Measurements from ENCODE around the gene OMA1. TPM values are rescaled to one million over a fixed set of nuclear protein-coding genes. Genes with fewer than 3 reads are reported as not detected.

The OMA1 gene
- total RNA-seq, 3 donors from 2014 or later (not counting 1 experiment from before 2014, with no cell fraction given), result 27.2 to 41.1 (median 31.2) TPM

- H3K27me3 Mint-ChIP-seq (ENCODE audit: low read depth in 2 of 2), result no peaks in the 10 kb centered on the region
- H3K27me3 ChIP-seq (ENCODE audit: control insufficient read depth, insufficient read depth, low read length), result no peaks in the 10 kb centered on the region
- H3K9me3 ChIP-seq (ENCODE audit: control insufficient read depth, insufficient read depth, low read length), result no peaks in the 10 kb centered on the region
- no peaks in the 10 kb centered on the region for H3K4me1 ChIP-seq (ENCODE audit: control insufficient read depth, insufficient read depth, low read length)
- TF ChIP-seq, protein P1, sequence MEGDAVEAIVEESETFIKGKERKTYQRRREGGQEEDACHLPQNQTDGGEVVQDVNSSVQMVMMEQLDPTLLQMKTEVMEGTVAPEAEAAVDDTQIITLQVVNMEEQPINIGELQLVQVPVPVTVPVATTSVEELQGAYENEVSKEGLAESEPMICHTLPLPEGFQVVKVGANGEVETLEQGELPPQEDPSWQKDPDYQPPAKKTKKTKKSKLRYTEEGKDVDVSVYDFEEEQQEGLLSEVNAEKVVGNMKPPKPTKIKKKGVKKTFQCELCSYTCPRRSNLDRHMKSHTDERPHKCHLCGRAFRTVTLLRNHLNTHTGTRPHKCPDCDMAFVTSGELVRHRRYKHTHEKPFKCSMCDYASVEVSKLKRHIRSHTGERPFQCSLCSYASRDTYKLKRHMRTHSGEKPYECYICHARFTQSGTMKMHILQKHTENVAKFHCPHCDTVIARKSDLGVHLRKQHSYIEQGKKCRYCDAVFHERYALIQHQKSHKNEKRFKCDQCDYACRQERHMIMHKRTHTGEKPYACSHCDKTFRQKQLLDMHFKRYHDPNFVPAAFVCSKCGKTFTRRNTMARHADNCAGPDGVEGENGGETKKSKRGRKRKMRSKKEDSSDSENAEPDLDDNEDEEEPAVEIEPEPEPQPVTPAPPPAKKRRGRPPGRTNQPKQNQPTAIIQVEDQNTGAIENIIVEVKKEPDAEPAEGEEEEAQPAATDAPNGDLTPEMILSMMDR (IDR thresholded peaks at IDR 0.05), result no peak
- DNase-seq (no peak), ATAC-seq (no peak)
- H3K4me3 Mint-ChIP-seq, result no peak overlapping the region
- H3K36me3 ChIP-seq (ENCODE audit: control insufficient read depth, insufficient read depth, low read length), result no peaks in the 10 kb centered on the region
- H3K27ac Mint-ChIP-seq, result no peak overlapping the region
- H3K27ac ChIP-seq (ENCODE audit: low read length), result no peak overlapping the region
- H3K4me1 Mint-ChIP-seq, result no peaks in the 10 kb centered on the region
- no peak overlapping the region for H3K4me3 ChIP-seq (ENCODE audit: low read length)
- WGBS (ENCODE audit: insufficient coverage), result 81% methylated on average over 3 of the region's 3 CpGs
- intact Hi-C loops (cut with micrococcal nuclease), result no loop called here
- no peaks in the 10 kb centered on the region for H3K9me3 Mint-ChIP-seq
- H3K36me3 Mint-ChIP-seq, result no peaks in the 10 kb centered on the region
Measured at GRCh38 chr1:58437623-58438022, 108.9 kb downstream of the OMA1 start.

- no peak for ATAC-seq
- Mint-ChIP-seq H3K4me3 (no peak overlapping the region), H3K36me3 (no peaks in the 10 kb centered on the region), H3K27ac (no peak overlapping the region), H3K4me1 (no peaks in the 10 kb centered on the region), H3K27me3 (ENCODE audit: low read depth in 2 of 2) (no peaks in the 10 kb centered on the region), H3K9me3 (no peaks in the 10 kb centered on the region)
- Histone ChIP-seq H3K4me1 (ENCODE audit: control insufficient read depth, insufficient read depth, low read length) (no peaks in the 10 kb centered on the region), H3K4me3 (ENCODE audit: low read length) (no peak overlapping the region), H3K9me3 (ENCODE audit: control insufficient read depth, insufficient read depth, low read length) (no peaks in the 10 kb centered on the region), H3K27ac (ENCODE audit: low read length) (no peak overlapping the region), H3K27me3 (ENCODE audit: control insufficient read depth, insufficient read depth, low read length) (no peaks in the 10 kb centered on the region), H3K36me3 (ENCODE audit: control insufficient read depth, insufficient read depth, low read length) (no peaks in the 10 kb centered on the region)
- DNase-seq, result no peak
- over 99% methylated on average over 4 of the region's 5 CpGs for WGBS (ENCODE audit: insufficient coverage)
- intact Hi-C loops (cut with micrococcal nuclease), result no loop called here
- TF ChIP-seq, protein P1 (IDR thresholded peaks at IDR 0.05), result no peak
Measured at GRCh38 chr1:58436615-58437297, 109.8 kb downstream of the OMA1 start.

GRCh38 chr1:58435376-58435775, 111.2 kb downstream of the OMA1 start:
- H3K36me3 ChIP-seq (ENCODE audit: control insufficient read depth, insufficient read depth, low read length), result no peaks in the 10 kb centered on the region
- WGBS (ENCODE audit: insufficient coverage), result 77% methylated on average over 4 of the region's 4 CpGs
- H3K36me3 Mint-ChIP-seq, result no peaks in the 10 kb centered on the region
- TF ChIP-seq, protein P1 (IDR thresholded peaks at IDR 0.05), result no peak
- no peaks in the 10 kb centered on the region for H3K4me1 Mint-ChIP-seq
- no peak overlapping the region for H3K27ac ChIP-seq (ENCODE audit: low read length)
- DNase-seq (no peak), ATAC-seq (no peak)
- no peak overlapping the region for H3K27ac Mint-ChIP-seq
- no peaks in the 10 kb centered on the region for H3K9me3 ChIP-seq (ENCODE audit: control insufficient read depth, insufficient read depth, low read length)
- no peaks in the 10 kb centered on the region for H3K27me3 Mint-ChIP-seq (ENCODE audit: low read depth in 2 of 2)
- intact Hi-C loops (cut with micrococcal nuclease), result no loop called here
- no peak overlapping the region for H3K4me3 Mint-ChIP-seq
- no peaks in the 10 kb centered on the region for H3K9me3 Mint-ChIP-seq
- H3K4me3 ChIP-seq (ENCODE audit: low read length), result no peak overlapping the region
- no peaks in the 10 kb centered on the region for H3K27me3 ChIP-seq (ENCODE audit: control insufficient read depth, insufficient read depth, low read length)
- no peaks in the 10 kb centered on the region for H3K4me1 ChIP-seq (ENCODE audit: control insufficient read depth, insufficient read depth, low read length)

DNA sequence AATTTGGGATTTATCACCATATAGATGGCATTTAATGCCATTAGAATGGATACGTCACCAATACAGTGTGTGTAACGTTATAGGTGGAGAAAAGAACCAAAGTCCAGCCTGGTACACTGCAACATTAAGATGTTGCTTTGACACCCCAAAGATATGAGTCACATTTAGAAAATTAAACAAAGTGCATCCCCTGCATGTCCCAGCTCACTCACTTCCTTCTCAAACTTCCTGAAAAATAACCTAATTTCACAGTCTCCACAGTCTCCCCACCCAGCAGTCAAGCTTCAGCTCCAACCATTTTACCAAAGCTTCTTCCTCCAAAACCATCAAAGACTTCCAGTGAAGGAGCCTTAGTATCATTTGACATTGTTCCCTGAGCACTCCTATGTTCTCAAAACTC, 111.9 kb downstream of the OMA1 start:
- Mint-ChIP-seq H3K27ac (no peak overlapping the region), H3K36me3 (no peaks in the 10 kb centered on the region), H3K9me3 (no peaks in the 10 kb centered on the region), H3K4me3 (no peak overlapping the region), H3K27me3 (ENCODE audit: low read depth in 2 of 2) (no peaks in the 10 kb centered on the region), H3K4me1 (no peaks in the 10 kb centered on the region)
- Histone ChIP-seq H3K36me3 (ENCODE audit: control insufficient read depth, insufficient read depth, low read length) (no peaks in the 10 kb centered on the region), H3K27ac (ENCODE audit: low read length) (no peak overlapping the region), H3K9me3 (ENCODE audit: control insufficient read depth, insufficient read depth, low read length) (no peaks in the 10 kb centered on the region), H3K27me3 (ENCODE audit: control insufficient read depth, insufficient read depth, low read length) (no peaks in the 10 kb centered on the region), H3K4me3 (ENCODE audit: low read length) (no peak overlapping the region), H3K4me1 (ENCODE audit: control insufficient read depth, insufficient read depth, low read length) (no peaks in the 10 kb centered on the region)
- intact Hi-C loops (cut with micrococcal nuclease), result no loop called here
- TF ChIP-seq, protein P1 (IDR thresholded peaks at IDR 0.05), result no peak
- ATAC-seq (no peak), DNase-seq (no peak)
- WGBS (ENCODE audit: insufficient coverage), result 100% methylated on average over 2 of the region's 2 CpGs
